ENCODE measurements around the gene SPRR2B.
"Not testable (repeated sequence)": the region's sequence is repeated elsewhere in the genome, so short reads cannot be mapped to it uniquely, and the experiment has no call there.

Gene SPRR2B

DNA sequence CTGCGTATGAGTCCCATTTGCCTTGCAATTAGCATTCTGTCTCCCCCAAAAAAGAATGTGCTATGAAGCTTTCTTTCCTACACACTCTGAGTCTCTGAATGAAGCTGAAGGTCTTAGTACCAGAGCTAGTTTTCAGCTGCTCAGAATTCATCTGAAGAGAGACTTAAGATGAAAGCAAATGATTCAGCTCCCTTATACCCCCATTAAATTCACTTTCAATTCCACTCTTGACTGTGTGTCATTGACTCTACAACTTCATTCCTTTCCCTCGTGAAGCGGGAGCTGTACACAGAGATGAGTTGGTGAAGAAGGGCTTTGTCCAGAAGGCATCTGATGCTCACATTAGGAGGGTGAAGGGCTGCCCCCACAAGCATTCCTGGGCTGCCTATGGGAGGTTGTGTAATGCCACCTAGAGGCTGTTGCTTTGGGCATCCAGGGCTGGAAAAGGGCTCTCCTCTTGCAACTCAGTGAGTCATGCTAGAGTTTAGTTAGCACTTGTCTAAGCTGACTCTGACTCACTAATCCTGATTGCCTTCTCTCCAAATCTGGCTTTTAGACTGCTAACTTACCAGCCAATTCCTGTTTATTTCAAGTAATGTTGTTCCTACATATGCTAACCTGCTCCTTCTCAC, 38.6 kb downstream of the SPRR2B start:
- peak in 1 of 2 donors; percentile 46 for DNase-seq

DNA sequence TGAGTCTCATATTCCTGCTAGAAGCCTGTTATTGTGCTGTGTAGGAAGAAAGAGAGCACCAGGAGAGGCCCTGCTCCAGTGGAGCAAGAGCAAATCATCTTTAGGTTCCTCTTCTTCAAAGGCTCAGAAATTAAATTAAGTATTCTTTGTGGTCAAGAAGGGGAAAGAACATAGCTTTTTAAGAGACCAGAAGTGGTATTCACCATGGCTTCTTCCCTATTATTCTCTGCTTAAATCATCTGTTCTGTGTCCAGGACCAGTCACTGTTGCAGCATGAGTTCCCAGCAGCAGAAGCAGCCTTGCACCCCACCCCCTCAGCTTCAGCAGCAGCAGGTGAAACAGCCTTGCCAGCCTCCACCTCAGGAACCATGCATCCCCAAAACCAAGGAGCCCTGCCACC, 39.3 kb downstream of the SPRR2B start:
- no peak for DNase-seq

DNA sequence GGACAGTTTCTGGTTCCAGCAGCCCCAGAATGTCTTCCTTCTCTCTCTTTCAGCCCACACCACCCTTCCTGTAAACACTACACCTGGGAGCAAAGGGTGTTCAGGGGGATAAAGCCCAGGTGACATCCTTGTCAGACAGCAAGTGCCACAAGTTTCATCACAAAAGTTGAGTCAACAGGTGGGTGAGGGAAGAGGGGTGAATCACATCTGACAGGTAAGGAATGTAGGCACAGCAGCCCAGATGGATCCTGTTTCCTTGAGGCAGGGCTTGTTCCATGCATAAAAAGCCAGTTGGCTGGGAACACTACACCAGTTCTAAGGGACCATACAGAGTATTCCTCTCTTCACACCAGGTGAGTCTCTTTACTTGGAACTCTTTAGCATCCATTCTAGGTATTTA, 40.5 kb downstream of the SPRR2B start, which contains the start of gene SPRR1B:
Gene SPRR1B (plus strand): TSS at position 309 of the 400 bp plus-strand sequence. CDS start 1,143 bp downstream, outside the sequence.
- no peak for DNase-seq

DNA sequence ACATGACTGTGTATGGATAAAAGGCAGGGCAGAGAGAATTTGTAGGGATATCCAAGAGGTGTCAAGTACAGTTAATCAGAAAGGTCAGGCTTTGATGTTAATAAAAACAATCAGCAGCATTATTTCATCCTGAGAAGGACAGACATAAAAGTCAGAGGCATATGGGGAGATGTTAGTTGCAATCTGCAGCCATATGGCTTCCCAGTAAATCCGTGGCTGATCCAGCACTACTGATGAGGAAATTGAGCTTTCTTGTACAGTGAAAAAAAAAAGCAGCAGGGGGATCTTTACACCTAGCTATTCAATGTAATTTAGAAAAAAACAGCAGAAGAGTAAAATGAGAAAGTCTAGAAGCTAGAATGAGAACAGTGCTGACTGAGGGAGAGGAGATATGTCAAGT, 42.6 kb downstream of the SPRR2B start:
- peak in 1 of 2 donors; percentile 4 for DNase-seq

GRCh38 chr1:153025797-153026196, 45.6 kb downstream of the SPRR2B start:
- DNase-seq: no peak

DNA sequence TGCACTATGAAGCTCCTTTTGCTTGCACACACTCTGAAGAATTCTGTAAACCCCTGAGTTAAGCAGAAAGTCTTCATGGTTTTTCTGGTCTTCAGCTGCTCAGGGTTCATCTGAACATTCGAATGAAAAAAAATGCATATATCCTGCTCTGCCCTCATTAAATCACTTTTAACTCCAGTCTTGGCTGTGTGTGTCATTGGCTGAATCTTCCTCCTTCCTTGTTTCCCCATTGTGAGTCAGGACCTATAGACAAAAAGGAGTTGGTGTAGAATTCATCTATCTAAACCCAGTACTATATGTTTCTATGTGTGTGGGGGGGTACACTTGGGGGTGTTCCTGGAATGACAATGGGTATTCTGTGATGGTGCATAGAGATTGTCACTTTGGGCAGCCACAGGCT, 47.0 kb downstream of the SPRR2B start:
- DNase-seq: no peak

GRCh38 chr1:153023109-153023508, 48.3 kb downstream of the SPRR2B start:
- DNase-seq: no peak

- not testable (repeated sequence) for DNase-seq
These were observed 49.1 kb downstream of the SPRR2B start for GRCh38 chr1:153022340-153022739.

- not testable (repeated sequence) for DNase-seq
These were observed 49.6 kb downstream of the SPRR2B start for GRCh38 chr1:153021829-153022228.

Measured in hippocampal formation (tissue), 2 donors.